Upper lobe of left lung (tissue), 4 donors: ENCODE data around the gene MINDY1.

ENCODE experiments used
- CTCF ChIP-seq, 6 experiments: fragments of 450-650 bp in 4 of 6; fragments of 200-600 bp in 2 of 6; sonication (generic) in 2 of 6; IDR thresholded peaks; one replicate each; pipeline ENCODE4 v1.5.1; 2016 to 2019; ENCODE audit warnings: antibody characterized with exemption in 6 of 6
- EP300 ChIP-seq, 4 donors: sonication (generic); formaldehyde crosslinking; IDR thresholded peaks; one replicate each; pipeline ENCODE4 v1.5.1; 2017; ENCODE audit warnings: antibody characterized with exemption in 4 of 4, control low read depth in 2 of 4
- POLR2AphosphoS5 ChIP-seq, 2 donors: sonication (generic); formaldehyde crosslinking; IDR thresholded peaks; one replicate each; pipeline ENCODE4 v1.5.1; 2017; ENCODE audit warnings: antibody characterized with exemption in 2 of 2

- TF ChIP-seq EP300 (IDR thresholded peaks at IDR 0.05) (no peak), POLR2AphosphoS5 (IDR thresholded peaks at IDR 0.05) (no peak), CTCF (IDR thresholded peaks at IDR 0.05) (peak in 2 of 6 experiments; percentile 29 to 56)
These were observed 41.9 kb upstream of the MINDY1 start for GRCh38 chr1:151048645-151049032.
